GM08714 (cell line): ENCODE data around the gene ERC2.

Source experiments
- H3K4me3 ChIP-seq: fragments of 200-500 bp; sonication (Bioruptor generic); 2 replicates; pipeline ENCODE4 v1.5.1; 2014; ENCODE audit warnings: mild to moderate bottlenecking, low read length, inconsistent platforms
- ZNF274 ChIP-seq: IDR thresholded peaks from 2 replicates; pipeline ENCODE4 v1.6.1; 2012; ENCODE audit warnings: mild to moderate bottlenecking, low read depth, low read length

ERC2 gene

DNA sequence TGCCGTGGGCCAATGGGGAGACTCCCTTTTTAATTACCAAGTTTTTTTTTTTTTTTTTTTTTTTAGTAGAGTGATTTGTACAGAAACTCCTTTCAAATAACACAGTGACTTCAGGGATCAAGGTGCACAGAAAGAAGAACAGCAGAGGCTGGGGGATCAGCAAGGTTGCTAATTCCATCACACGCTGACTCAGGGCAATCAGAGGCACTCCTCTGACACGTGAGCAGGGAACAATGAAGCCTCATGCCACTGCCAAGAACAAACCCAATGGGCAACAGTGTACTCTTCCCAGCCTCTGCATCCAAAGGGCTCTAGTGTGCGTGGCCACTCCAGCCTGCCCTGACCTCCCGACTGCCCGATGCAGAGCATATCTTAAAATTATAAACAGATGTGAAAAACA lies 794.5 kb downstream of the ERC2 start:
- TF ChIP-seq ZNF274, result no peak
- H3K4me3 ChIP-seq, result no peak overlapping the region

DNA sequence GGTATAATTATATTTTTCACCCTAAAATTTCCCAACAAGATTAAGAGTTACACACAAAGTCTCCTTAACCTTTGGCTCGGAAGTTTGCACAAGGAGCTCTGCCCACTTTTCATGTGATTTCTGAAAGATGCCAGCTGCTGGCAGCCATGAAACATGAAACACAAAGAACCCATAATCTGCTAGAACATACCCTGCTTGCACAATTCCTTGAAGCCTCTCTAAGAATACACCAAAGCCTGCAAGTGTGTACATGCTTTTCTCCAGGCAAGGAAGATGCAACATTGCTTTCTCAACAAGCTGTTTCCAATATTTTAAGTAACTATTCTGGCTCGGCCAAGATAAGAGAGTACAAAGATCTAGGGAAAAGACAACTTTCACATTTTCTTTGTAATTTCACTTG lies 799.1 kb downstream of the ERC2 start:
- no peak overlapping the region for H3K4me3 ChIP-seq
- no peak for TF ChIP-seq ZNF274

DNA sequence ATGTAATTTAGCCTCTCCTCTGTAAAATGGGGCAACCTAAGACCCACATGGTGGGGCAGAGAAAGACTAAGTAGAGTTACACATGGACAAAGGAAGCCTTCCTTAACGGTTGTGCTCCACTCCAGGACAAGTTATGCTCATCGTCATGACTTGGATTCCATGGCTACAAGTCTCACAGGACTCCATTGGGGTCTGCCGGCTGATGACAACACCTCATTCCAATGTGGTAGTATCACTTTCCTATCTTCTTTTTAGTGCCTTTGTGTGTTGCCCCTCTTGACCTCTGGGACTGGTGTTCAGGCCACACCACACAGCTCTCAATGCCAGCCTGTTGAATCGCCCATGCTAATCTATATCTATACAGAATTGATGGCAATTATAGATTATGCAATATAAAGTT lies 799.9 kb downstream of the ERC2 start:
- H3K4me3 ChIP-seq, result no peak overlapping the region
- no peak for TF ChIP-seq ZNF274

DNA sequence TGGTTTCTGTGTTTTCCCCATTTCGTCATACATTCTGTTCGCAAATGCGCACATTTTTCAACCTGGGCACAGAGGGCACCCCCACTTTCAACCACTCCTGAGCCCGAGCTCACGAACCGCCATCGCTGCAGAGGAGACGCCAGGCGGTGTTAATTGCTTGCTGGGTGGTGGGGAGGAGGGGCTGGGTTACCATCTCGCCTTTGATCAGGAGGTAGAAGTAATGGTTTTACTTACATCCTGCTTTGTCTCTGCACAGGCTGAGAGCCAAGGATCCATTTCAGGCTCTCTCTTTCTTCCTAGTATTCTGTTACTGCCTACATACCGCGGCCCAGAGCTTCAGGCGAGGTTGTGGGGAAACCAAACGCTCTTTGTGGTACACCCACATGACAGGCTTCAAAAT lies 803.9 kb downstream of the ERC2 start:
- TF ChIP-seq ZNF274, result no peak
- H3K4me3 ChIP-seq, result no peak overlapping the region

DNA sequence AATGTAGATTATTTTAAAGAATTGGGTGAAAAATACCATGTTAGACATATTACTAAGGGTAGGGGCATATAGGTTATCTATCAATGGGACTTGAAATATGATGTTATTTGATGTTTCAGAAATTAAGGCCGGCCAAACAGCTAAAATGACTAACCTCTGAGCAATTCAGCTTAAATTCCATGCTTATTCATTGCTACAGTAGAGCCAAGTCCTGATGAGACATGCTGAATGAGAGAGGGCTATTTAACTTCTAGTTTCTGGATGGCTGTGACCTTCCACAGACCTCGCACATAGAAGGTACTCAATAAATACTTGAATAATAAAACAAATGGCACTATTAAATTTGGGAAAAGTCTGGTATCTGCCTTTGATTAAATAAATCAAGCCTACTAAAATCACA lies 805.6 kb downstream of the ERC2 start:
- no peak for TF ChIP-seq ZNF274
- no peak overlapping the region for H3K4me3 ChIP-seq

DNA sequence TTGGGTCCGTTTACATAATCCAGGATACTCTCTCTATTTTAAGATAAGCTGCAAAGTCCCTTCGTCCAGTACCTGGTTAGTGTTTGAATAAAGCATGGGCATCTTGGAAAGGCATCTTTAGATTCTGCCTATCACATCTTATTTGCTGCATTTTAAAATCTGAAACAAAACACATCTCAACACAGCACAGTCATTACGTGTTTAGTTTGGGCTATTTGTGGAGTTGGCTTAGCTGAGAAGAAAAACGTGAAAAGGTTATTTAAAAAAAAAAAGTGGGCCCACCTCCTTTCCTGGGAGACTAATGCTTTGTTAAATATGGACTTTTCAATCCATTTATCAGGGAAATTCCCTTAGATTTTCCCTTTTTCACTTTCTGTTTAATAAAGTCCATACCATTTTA lies 806.7 kb downstream of the ERC2 start:
- no peak overlapping the region for H3K4me3 ChIP-seq

DNA sequence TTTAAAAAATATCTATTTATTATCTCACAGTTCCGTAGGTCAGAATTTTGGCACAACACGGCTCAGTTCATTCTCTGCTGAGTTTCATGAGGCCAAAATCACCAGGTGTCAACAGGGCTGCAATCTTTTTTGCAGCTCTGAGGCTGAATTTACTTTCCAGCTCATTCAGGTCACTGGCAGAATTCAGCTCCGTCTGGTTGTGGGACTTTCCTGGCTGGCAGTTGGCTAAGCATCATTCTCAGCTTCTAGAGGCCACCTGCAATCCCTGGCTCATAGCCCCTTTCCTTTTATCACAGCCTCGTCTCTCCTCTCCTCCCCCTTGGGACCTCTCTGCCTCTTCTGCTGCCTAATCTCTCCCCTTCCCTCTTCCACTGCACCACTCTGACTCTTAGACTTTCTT lies 807.1 kb downstream of the ERC2 start:
- no peak overlapping the region for H3K4me3 ChIP-seq

More for the DNA sequence above, 806.7 kb downstream of the ERC2 start:
- TF ChIP-seq ZNF274, result no peak

DNA sequence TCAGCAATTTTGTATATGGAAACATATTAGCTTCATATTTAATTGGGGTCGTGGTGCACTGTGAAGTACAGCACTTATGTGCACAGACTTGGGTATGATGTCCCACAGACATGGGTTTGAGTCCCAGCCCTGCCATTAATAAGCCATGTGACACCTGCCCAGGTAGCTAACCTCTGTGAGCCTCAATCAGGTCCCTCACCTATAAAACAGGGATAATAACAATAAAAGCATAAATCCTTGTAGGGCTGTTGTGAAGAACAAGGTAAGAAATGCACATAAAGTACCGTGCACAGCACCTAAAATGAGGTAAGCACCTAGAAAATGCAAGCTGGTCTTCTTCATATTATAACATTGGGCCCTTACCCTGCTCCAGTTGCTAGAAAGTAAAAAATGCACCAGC lies 807.6 kb downstream of the ERC2 start:
- TF ChIP-seq ZNF274, result no peak
- H3K4me3 ChIP-seq, result no peak overlapping the region

More for the DNA sequence above, 807.1 kb downstream of the ERC2 start:
- no peak for TF ChIP-seq ZNF274

DNA sequence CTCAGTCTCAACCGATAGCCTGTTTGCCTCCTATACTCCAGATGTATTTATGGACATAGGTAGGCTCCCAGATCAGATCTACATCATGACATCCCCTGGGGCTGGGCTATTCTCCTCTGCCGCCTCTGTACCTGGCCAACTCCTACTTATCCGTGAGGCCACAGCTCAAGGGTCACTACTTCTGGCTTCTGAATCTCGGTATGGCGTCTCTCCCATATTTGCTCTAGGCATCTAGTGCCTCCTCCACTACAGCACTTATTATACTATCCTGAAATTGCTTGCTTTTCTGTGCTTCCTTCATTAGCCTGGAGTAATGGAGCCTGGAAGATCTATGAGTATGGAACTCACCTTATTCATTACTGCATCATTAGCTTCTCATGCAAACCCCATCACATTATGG lies 808.6 kb downstream of the ERC2 start:
- no peak overlapping the region for H3K4me3 ChIP-seq
- no peak for TF ChIP-seq ZNF274

DNA sequence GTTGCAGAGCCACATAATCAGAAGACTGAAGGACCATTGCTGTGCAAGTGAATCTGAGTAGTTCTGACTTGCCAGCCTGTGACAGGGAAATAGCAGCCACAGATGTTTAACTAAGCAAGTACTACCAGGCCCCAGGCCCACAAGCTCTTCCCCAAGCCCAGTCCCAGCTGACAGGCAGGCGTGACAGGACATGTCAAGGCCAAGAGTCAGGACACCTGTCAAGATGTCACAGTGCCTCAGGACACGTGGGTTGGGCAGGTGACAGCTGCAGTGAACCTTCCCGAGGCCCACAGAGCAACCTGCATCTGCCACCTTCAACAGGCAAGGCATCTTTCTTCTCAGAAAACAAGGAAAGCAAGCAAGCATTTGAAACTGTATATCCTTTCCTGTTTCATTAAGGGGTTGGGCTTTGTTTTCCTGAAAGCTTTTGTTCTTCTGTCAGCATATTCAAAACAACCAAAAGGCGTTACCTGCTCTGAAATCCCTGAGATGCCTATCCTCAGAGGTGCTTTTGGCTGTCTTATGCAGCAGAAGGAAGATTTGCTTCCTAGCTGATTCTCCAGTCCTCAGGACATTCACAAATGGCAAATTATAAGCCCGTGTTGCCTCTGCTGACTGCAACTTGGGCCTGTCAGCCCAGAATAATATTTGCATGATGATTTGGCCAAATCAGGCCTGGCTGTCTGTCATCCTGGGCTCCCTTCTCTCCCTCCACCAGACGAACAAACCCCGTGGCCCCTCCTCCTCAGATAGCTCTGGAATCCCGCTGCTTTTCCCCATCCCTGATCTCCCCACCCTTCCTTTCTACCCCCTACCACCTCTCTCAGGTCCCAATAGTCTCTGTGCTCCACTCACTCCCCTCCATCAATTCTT lies 809.3 kb downstream of the ERC2 start:
- no peak for TF ChIP-seq ZNF274
- no peak overlapping the region for H3K4me3 ChIP-seq

DNA sequence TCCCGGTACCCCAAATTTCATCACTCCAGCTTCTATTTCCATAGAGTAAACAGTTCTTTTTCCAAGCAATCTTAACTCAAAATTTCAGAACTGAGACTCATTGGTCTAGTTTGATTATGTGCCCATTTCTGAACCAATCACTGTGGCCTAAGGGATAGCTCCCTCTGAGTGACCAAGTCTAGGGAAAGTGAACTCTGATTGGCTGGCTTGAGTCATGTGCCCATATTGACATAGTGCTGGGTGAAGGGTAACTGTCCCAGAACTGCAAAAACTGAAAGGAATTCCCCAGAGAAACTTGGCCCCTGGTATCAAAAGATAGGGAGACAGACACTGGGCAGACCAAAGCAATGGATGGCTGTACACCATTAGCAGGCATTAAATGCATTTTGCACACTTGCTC lies 810.0 kb downstream of the ERC2 start:
- TF ChIP-seq ZNF274, result no peak
- H3K4me3 ChIP-seq, result no peak overlapping the region

DNA sequence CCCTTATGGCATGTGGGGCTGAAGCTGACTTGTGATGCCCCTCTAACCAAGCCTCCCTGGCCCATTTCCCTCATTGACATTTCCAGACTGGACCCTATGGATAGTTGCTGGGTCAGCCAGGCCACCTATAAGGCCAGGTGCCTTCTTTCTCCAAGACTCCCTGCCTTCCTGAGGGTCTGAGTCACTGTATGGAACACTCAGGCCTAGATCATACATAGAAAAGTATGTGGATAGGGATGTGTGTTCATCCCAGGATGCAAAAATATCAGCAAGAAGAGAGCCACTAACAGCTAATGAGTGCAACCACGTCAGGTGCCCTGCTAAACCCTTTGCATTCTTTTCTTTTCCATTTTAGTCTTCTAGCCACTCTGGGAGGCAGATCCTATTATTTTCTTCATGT lies 812.7 kb downstream of the ERC2 start:
- no peak for TF ChIP-seq ZNF274
- H3K4me3 ChIP-seq, result no peak overlapping the region

DNA sequence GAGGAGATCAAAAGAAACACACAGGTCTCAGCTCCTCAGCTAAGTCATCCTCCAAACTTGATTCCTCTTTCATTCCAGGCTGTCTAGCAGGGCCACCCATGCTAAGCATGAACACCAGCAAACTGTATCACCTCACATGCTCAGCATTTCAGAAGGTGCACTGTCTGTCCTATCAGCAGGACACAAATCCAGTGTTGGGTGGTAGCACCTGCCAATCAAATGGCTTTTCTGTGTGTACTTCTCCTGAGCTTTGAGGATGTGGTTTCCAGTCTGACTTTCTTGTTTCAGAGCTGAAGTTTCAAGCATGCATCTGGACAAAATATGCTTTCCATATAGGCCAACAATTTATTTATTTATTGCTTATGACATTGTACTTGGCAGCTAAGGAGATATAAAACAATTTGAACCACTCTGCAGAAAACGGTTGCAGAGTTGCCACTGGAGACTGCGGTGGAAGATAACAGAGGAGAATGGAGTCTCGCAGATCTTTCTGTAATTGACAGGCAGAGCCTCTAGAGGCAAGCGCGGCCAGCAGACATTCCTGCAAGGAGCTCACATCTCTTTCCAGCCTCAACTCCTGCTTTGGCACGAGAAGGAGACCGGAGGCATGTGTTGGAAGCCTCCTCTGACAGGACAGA lies 814.0 kb downstream of the ERC2 start:
- TF ChIP-seq ZNF274, result no peak
- H3K4me3 ChIP-seq, result no peak overlapping the region

DNA sequence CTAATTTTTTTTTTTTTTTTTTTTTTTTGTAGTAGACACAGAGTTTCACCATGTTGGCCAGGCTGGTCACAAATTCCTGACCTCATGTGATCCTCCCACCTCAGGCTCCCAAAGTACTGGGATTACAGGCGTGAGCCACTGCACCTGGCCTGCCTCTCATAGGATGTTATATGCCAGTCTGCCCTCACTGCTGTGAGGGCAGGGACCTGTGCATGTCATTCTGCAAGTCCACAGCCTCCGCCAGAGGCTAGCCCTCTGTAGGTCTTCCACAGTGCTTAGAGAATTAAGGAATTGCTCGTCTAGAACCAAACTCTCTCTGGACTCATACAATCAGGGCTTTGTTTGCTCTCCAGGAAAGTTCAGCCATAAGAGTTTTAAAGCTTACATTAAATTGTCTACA lies 817.3 kb downstream of the ERC2 start:
- H3K4me3 ChIP-seq, result no peak overlapping the region
- no peak for TF ChIP-seq ZNF274

DNA sequence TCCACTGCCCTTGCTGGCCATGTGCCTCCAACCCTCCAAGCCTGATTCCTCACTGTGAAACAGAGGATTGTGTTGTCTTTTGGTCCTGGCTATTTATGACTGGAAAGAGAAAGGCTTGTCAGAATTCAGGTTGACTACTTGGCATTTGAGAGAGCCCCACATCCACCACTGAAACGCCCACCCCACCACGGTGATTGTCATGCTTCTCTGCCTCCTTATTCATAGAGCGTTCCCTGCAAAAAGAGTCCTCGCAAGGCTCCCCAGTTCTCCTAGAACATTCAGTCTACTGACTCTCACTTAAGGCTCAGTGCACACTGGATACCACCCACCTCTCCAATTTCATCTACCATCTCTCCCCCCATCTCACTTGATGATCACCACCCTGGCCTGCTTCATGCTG lies 818.3 kb downstream of the ERC2 start:
- no peak for TF ChIP-seq ZNF274
- H3K4me3 ChIP-seq, result no peak overlapping the region
